HFF-Myc (cell line): ENCODE data around the gene LCNL1.

Experiments
- DNase-seq: peaks from one replicate; pipeline ENCODE4 v3.0.0-alpha.2; 2011; ENCODE audit warnings: low read depth; ENCODE audit errors: extremely low read depth
- H3K4me3 ChIP-seq: replicated peaks from 2 replicates; pipeline ENCODE4 v1.5.1; 2011; ENCODE audit warnings: low read depth, mild to moderate bottlenecking, control low read depth, low read length
- CTCF ChIP-seq: IDR thresholded peaks from 2 replicates; pipeline ENCODE4 v1.5.1; 2012; ENCODE audit warnings: mild to moderate bottlenecking, low read depth, low read length, control low read depth; ENCODE audit errors: missing control alignments

The LCNL1 gene

GRCh38 chr9:136991993-136992818 lies 9.4 kb downstream of the LCNL1 start, which contains the start of gene PAXX:
PAXX (plus strand) TSS chr9:136992422; CDS start chr9:136992444, 22 bp downstream.
- peak; percentile 38 for DNase-seq
- peak within 1 kb of the TSS; percentile 74 for H3K4me3 ChIP-seq
- TF ChIP-seq CTCF: no peak

GRCh38 chr9:136992819-136993369 lies 10.1 kb downstream of the LCNL1 start:
- DNase-seq: no peak
- TF ChIP-seq CTCF: no peak
- peak overlapping the region; percentile 74 for H3K4me3 ChIP-seq

- TF ChIP-seq CTCF: no peak
- DNase-seq: no peak
These were observed 11.5 kb downstream of the LCNL1 start for GRCh38 chr9:136994180-136994887.

GRCh38 chr9:136994888-136995230 lies 12.1 kb downstream of the LCNL1 start:
- DNase-seq: no peak
- H3K4me3 ChIP-seq: no peak overlapping the region
- TF ChIP-seq CTCF: no peak

More at GRCh38 chr9:136994180-136994887, 11.5 kb downstream of the LCNL1 start:
- H3K4me3 ChIP-seq: no peak overlapping the region

GRCh38 chr9:136995362-136995761 lies 12.6 kb downstream of the LCNL1 start:
- no peak for TF ChIP-seq CTCF
- no peak for DNase-seq
- H3K4me3 ChIP-seq: no peak overlapping the region

GRCh38 chr9:136995772-136996311 lies 13.0 kb downstream of the LCNL1 start:
- no peak for DNase-seq
- no peak for TF ChIP-seq CTCF
- no peak overlapping the region for H3K4me3 ChIP-seq
